K562 (cell line): Measurements from ENCODE around the gene NDOR1. TPM values are rescaled to one million over a fixed set of nuclear protein-coding genes. Genes with fewer than 3 reads are reported as not detected.

Source experiments
- ATAC-seq: fragments of 200-7000 bp; cut with Tn5 transposase; 3 replicates; pipeline ENCODE4 v1.9.1; 2020; ENCODE audit warnings: moderate library complexity
- BruUV-seq: library from RNA; stranded (reverse); fragments of 400-500 nt; replicated peaks from 2 replicates; lab custom pipeline; 2021; lab: Mats Ljungman, UMichigan
- CTCF ChIA-PET: fragments of 300-600 bp; formaldehyde crosslinking; extraction: SDS; loops from one replicate; lab custom pipeline; 2021; ENCODE audit warnings: low intra/inter-chr PET ratio; lab: Yijun Ruan, JAX
- POLR2A ChIA-PET: fragments of 300-600, 350-650 bp; sonication (Branson Sonifier 250); formaldehyde crosslinking; extraction: SDS; loops from one replicate; lab custom pipeline; 2021; ENCODE audit warnings: antibody characterized with exemption, inconsistent platforms; lab: Yijun Ruan, JAX
- DNase-seq, 4 experiments: peaks; one replicate each; pipeline versions ENCODE4 v3.0.0 to v3.0.0-alpha.2; 2011 to 2018; ENCODE audit warnings: low spot score in 3 of 4, mixed read lengths in 3 of 4; ENCODE audit errors: extremely low read depth in 1 of 4
- FAIRE-seq: peaks from 2 replicates; lab custom pipeline; 2011; peaks lifted over from hg19 to GRCh38; lab: Jason Lieb, UNC
- H2AFZ ChIP-seq: 2 replicates; pipeline ENCODE4 v1.6.0; 2011; ENCODE audit warnings: low read depth, low read length, control low read depth, inconsistent platforms
- H3K27ac ChIP-seq: fragments of 200-600 bp; 3 replicates; pipeline ENCODE4 v1.8.0; 2011; ENCODE audit warnings: low read depth, mild to moderate bottlenecking, control low read depth, inconsistent platforms, low read length, moderate library complexity, mixed read lengths; ENCODE audit errors: extremely low read depth
- H3K27me3 ChIP-seq, 2 experiments: fragments of 300-600 bp in 1 of 2; 2 replicates in 1 of 2; 3 replicates in 1 of 2; pipeline versions ENCODE4 v1.6.0 to v1.8.0; 2011; ENCODE audit warnings: inconsistent platforms in 2 of 2, low read length in 2 of 2, mild to moderate bottlenecking in 1 of 2, mixed read lengths in 1 of 2, moderate library complexity in 1 of 2; ENCODE audit not compliant: control insufficient read depth in 2 of 2, insufficient read depth in 2 of 2
- H3K36me3 ChIP-seq: fragments of 300-600 bp; 3 replicates; pipeline ENCODE4 v1.8.0; 2011; ENCODE audit warnings: mild to moderate bottlenecking, low read length, inconsistent platforms; ENCODE audit not compliant: control insufficient read depth, insufficient read depth
- H3K4me1 ChIP-seq, 2 experiments: fragments of 200-600 bp in 1 of 2; replicated peaks in 1 of 2; 2 replicates in 1 of 2; 3 replicates in 1 of 2; pipeline versions ENCODE4 v1.5.1 to v1.8.0; 2011; ENCODE audit warnings: inconsistent platforms in 2 of 2, low read length in 2 of 2, mild to moderate bottlenecking in 1 of 2, mixed read lengths in 1 of 2, moderate library complexity in 1 of 2; ENCODE audit not compliant: control insufficient read depth in 2 of 2, insufficient read depth in 2 of 2
- H3K4me2 ChIP-seq: 2 replicates; pipeline ENCODE4 v1.6.1; 2011; ENCODE audit warnings: low read length, control low read depth, inconsistent platforms, mixed read lengths; ENCODE audit not compliant: insufficient read depth
- H3K4me3 ChIP-seq: fragments of 200-600 bp; sonication (generic), shearing (Covaris generic); 2 replicates; pipeline ENCODE4 v1.5.1; 2016; ENCODE audit warnings: control low read depth, inconsistent platforms
- H3K79me2 ChIP-seq: fragments of 200-600 bp; 3 replicates; pipeline ENCODE4 v1.8.0; 2011; ENCODE audit warnings: low read length, inconsistent platforms; ENCODE audit not compliant: control insufficient read depth, insufficient read depth
- H3K9ac ChIP-seq, 2 experiments: 2 replicates each; pipeline versions ENCODE4 v1.6.0 to v1.6.1; 2011; ENCODE audit warnings: low read depth in 2 of 2, low read length in 2 of 2, control low read depth in 1 of 2, inconsistent platforms in 1 of 2, mild to moderate bottlenecking in 1 of 2, mixed read lengths in 1 of 2; ENCODE audit not compliant: insufficient read depth in 1 of 2
- H3K9me1 ChIP-seq: one replicate; pipeline ENCODE4 v1.6.0; 2011; ENCODE audit warnings: inconsistent platforms, mild to moderate bottlenecking, low read length, moderate library complexity; ENCODE audit not compliant: control insufficient read depth, insufficient read depth
- H3K9me3 ChIP-seq: replicated peaks from 2 replicates; pipeline ENCODE4 v1.5.1; 2011; ENCODE audit warnings: low read depth, low read length, inconsistent platforms; ENCODE audit not compliant: control insufficient read depth, insufficient read depth
- H4K20me1 ChIP-seq: replicated peaks from 2 replicates; pipeline ENCODE4 v1.6.1; 2011; ENCODE audit warnings: low read length, inconsistent platforms, mixed read lengths; ENCODE audit not compliant: control insufficient read depth, insufficient read depth
- ATF1 ChIP-seq, 2 experiments: fragments of 450-650 bp in 1 of 2; IDR thresholded peaks; 2 replicates each; pipeline ENCODE4 v1.6.1; 2016; ENCODE audit warnings: missing compliant biosample characterization in 1 of 2, missing genetic modification characterization in 1 of 2
- ATF6 ChIP-seq: sonication (generic); formaldehyde crosslinking; IDR thresholded peaks from 2 replicates; pipeline ENCODE4 v1.4.0; 2020; ENCODE audit warnings: mild to moderate bottlenecking, missing genetic modification reagents
- BRF1 ChIP-seq: IDR thresholded peaks from 3 replicates; pipeline ENCODE4 v1.6.1; 2011; ENCODE audit warnings: borderline replicate concordance, mild to moderate bottlenecking; ENCODE audit not compliant: insufficient read length; ENCODE audit errors: extremely low read depth
- CREM ChIP-seq: IDR thresholded peaks from 2 replicates; pipeline ENCODE4 v1.6.1; 2014; ENCODE audit warnings: antibody characterized with exemption, low read depth
- EGR1 ChIP-seq: fragments of 450-650 bp; conservative IDR thresholded peaks from 2 replicates; pipeline ENCODE4 v1.6.1; 2017; ENCODE audit warnings: mild to moderate bottlenecking
- FIP1L1 ChIP-seq: fragments of 200-400 bp; formaldehyde crosslinking; IDR thresholded peaks from 2 replicates; pipeline ENCODE4 v1.6.1; 2018; ENCODE audit warnings: mild to moderate bottlenecking, low read depth, low read length; ENCODE audit not compliant: poor library complexity, severe bottlenecking
- KDM5B ChIP-seq: fragments of 200-600 bp; sonication (generic); IDR thresholded peaks from 2 replicates; pipeline ENCODE4 v1.6.1; 2012; ENCODE audit warnings: low read depth, mild to moderate bottlenecking, moderate library complexity, low read length, control low read depth, inconsistent platforms; ENCODE audit not compliant: insufficient replicate concordance
- KLF6 ChIP-seq: fragments of 250-450 bp; sonication (Bioruptor Pico); IDR thresholded peaks from 2 replicates; pipeline ENCODE4 v1.4.0; 2020; ENCODE audit warnings: mild to moderate bottlenecking, moderate library complexity, borderline replicate concordance
- NRF1 ChIP-seq, 2 experiments: fragments of 450-650 bp; IDR thresholded peaks in 1 of 2; conservative IDR thresholded peaks in 1 of 2; 2 replicates each; pipeline ENCODE4 v1.6.1; 2014; ENCODE audit warnings: mild to moderate bottlenecking in 2 of 2
- STAG1 ChIP-seq: sonication (generic); formaldehyde crosslinking; IDR thresholded peaks from 2 replicates; pipeline ENCODE4 v1.5.0; 2020; ENCODE audit warnings: missing genetic modification reagents, borderline replicate concordance
- VEZF1 ChIP-seq: fragments of 200-800 bp; sonication (Bioruptor generic); IDR thresholded peaks from 2 replicates; pipeline ENCODE4 v1.6.1; 2017; ENCODE audit warnings: missing genetic modification characterization, missing compliant biosample characterization
- ZMIZ1 ChIP-seq, 2 experiments: fragments of 150-350 bp in 1 of 2; IDR thresholded peaks; 2 replicates each; pipeline ENCODE4 v1.6.1; 2012 to 2016; ENCODE audit warnings: low read depth in 2 of 2, low read length in 2 of 2, mild to moderate bottlenecking in 1 of 2, moderate library complexity in 1 of 2
- WGBS: fragments of 100-300 bp; shearing (Covaris generic); methylation state at CpG from one replicate; pipeline ENCODE4 v1.1.6; 2016; ENCODE audit warnings: low coverage, mixed read lengths; ENCODE audit not compliant: insufficient coverage; ENCODE audit errors: missing lambda C conversion rate; 5-methylcytosine and 5-hydroxymethylcytosine counted together
- in situ Hi-C: fragments of 300-500 bp; cut with MboI; formaldehyde crosslinking; loops from 4 replicates; pipeline ENCODE4 v1.15.0; 2018; ENCODE audit warnings: inconsistent platforms, mixed read lengths
- intact Hi-C: fragments of 100-400 bp; cut with micrococcal nuclease; formaldehyde crosslinking; loops from 2 replicates; pipeline ENCODE4 v1.14.2; 2022
- polyA plus RNA-seq, 8 experiments: library from polyadenylated mRNA; depleted of rRNA in 4 of 8; stranded (reverse) in 5 of 8; unstranded in 3 of 8; fragments of >200 nt; fragmentation: Nextera tagmentation in 2 of 8; fragmentation: Illumina TruSeq in 1 of 8; extraction: Ambion mirVana in 2 of 8; extraction: Trizol in 1 of 8; gene quantifications; 2 replicates each; pipeline versions ENCODE4 v1.2.1 to v1.2.3, GENCODE V29; 2011 to 2014; ENCODE audit warnings: inconsistent platforms in 1 of 8, missing spikeins in 1 of 8
- total RNA-seq, 7 experiments: library from RNA; depleted of rRNA in 6 of 7; stranded (reverse); fragments of >200 nt in 6 of 7; fragmentation: Illumina TruSeq in 2 of 7; extraction: Trizol in 2 of 7; gene quantifications; 2 replicates each; pipeline versions ENCODE4 v1.2.1 to v1.2.3, GENCODE V29; 2011 to 2021; ENCODE audit warnings: low replicate concordance in 1 of 7

The NDOR1 gene
- total and polyA plus RNA-seq, 9 of the 15 experiments (the other 6 are each of a cell fraction or from before 2014, with no cell fraction given): 0.06 to 36.9 (median 6.9) TPM

GRCh38 chr9:137228506-137228967, 23.0 kb downstream of the NDOR1 start:
- in situ Hi-C loops: loop anchor here (5.0 to 25.0 kb wide), 3 partner anchors 41 to 441 kb away; partner anchors contain the start of genes ANAPC2, CCDC183, SSNA1 and TMEM141
- TF ChIP-seq EGR1 (peak; percentile 82), BRF1 (no peak), NRF1 (conservative IDR thresholded peaks at IDR 0.05 in 1 of 2, IDR thresholded peaks at IDR 0.05 in 1 of 2) (no peak), ATF6 (CRISPR knock-in tag) (no peak), FIP1L1 (peak; percentile 9), ATF1 (CRISPR knock-in tag; IDR thresholded peaks at IDR 0.05) (no peak), ATF1 (tag; IDR thresholded peaks at IDR 0.05) (0 out of 2 replicates have a peak, but pooled peaks have one; percentile 9), KDM5B (peak; percentile 49), CREM (0 out of 2 replicates have a peak, but pooled peaks have one; percentile 14), ZMIZ1 (IDR thresholded peaks at IDR 0.05; ENCODE audit: low read depth in 2 of 2, low read length in 2 of 2) (no peak), VEZF1 (CRISPR knock-in tag) (0 out of 2 replicates have a peak, but pooled peaks have one; percentile 19), STAG1 (CRISPR knock-in tag) (0 out of 2 replicates have a peak, but pooled peaks have one; percentile 8), KLF6 (CRISPR knock-in tag) (no peak)

More at GRCh38 chr9:137228506-137228967, 23.0 kb downstream of the NDOR1 start:
- intact Hi-C loops: no loop called here
- H3K4me2 ChIP-seq: no peak overlapping the region
- H3K27me3 ChIP-seq: no peaks in the 10 kb centered on the region
- no peaks in the 10 kb centered on the region for H3K36me3 ChIP-seq
- ChIA-PET POLR2A (interaction anchor here (0.6 to 1.9 kb wide), 2 partner anchors 40 to 206 kb away, joined by 3 to 6 read pairs; partner anchors contain the start of genes ANAPC2 and SSNA1), CTCF (interaction anchor here (0.9 to 2.6 kb wide), 2 partner anchors 40 to 180 kb away, joined by 4 to 19 read pairs; partner anchors contain the start of genes ANAPC2 and SSNA1)
- no peak overlapping the region for H2AFZ ChIP-seq
- H3K4me1 ChIP-seq: peaks cover 13 to 99% of the 10 kb centered on the region in 2 experiments
- H3K27ac ChIP-seq: no peak overlapping the region
- no peaks in the 10 kb centered on the region for H4K20me1 ChIP-seq
- H3K9me3 ChIP-seq: no peaks in the 10 kb centered on the region
- H3K9ac ChIP-seq: peak overlapping the region in 1 of 2 experiments; percentile 74; a peak in 2 of 4 replicates
- no peak for ATAC-seq
- no TSS peak for BruUV-seq
- no peaks in the 10 kb centered on the region for H3K79me2 ChIP-seq
- FAIRE-seq: no peak
- WGBS: 21% methylated on average over 17 of the region's 29 CpGs
- DNase-seq: peak in 2 of 4 experiments; percentile 43 to 51
- no peak overlapping the region for H3K4me3 ChIP-seq
- H3K9me1 ChIP-seq: no peaks in the 10 kb centered on the region
